Measurements from ENCODE around the gene UAP1L1.

Gene UAP1L1

GRCh38 chr9:137042751-137043727 lies 34.3 kb upstream of the UAP1L1 start:
- DNase-seq, result no peak
- Histone ChIP-seq H3K4me3 (ENCODE audit: low read length) (no peak overlapping the region), H3K4me1 (ENCODE audit: low read length) (no peaks in the 10 kb centered on the region), H3K9ac (ENCODE audit: low read length) (no peak overlapping the region), H2AFZ (ENCODE audit: low read length) (no peak overlapping the region), H3K4me2 (ENCODE audit: low read depth, low read length) (no peak overlapping the region), H3K27me3 (replicated peaks; ENCODE audit: insufficient read depth, low read length) (peaks cover 86% of the 10 kb centered on the region), H3K9me3 (replicated peaks; ENCODE audit: insufficient read depth, low read length) (no peaks in the 10 kb centered on the region), H3K36me3 (replicated peaks; ENCODE audit: insufficient read depth, low read length) (no peaks in the 10 kb centered on the region), H3K79me2 (ENCODE audit: low read length) (no peaks in the 10 kb centered on the region), H3F3A (ENCODE audit: insufficient read depth, low read length) (no peaks in the 10 kb centered on the region), H3K27ac (ENCODE audit: low read length) (no peak overlapping the region), H3K9me2 (replicated peaks; ENCODE audit: insufficient read depth, low read length) (no peaks in the 10 kb centered on the region), H4K20me1 (ENCODE audit: insufficient read depth, low read length) (no peaks in the 10 kb centered on the region)
- TF ChIP-seq EZH2 (optimal IDR thresholded peaks at IDR 0.05; ENCODE audit: low read depth, low read length) (no peak), EZH2phosphoT487 (IDR thresholded peaks at IDR 0.05; ENCODE audit: low read length) (no peak), CTCF (IDR thresholded peaks at IDR 0.05; ENCODE audit: low read length) (no peak)

DNA sequence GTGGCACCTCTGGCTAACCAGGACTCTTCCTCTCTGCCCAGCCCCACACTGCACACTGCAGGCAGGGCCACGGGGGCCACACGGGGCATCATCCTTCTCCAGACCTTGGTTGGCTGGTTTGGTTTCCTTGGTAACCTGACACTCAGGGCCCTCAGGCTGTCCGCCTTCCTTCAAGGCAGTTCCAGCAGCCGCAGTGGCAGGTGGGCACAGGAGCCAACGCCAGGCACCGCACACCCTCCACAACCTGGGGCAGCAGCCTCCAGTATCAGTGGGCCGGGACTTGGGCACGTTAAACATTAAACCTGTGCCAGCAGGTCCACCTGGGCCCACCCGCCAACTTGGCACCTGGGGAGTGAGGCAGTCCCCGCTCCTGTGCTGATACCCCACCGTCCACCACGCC lies 33.3 kb upstream of the UAP1L1 start:
- Histone ChIP-seq H3K9me2 (replicated peaks; ENCODE audit: insufficient read depth, low read length) (no peaks in the 10 kb centered on the region), H2AFZ (ENCODE audit: low read length) (no peak overlapping the region), H3K36me3 (replicated peaks; ENCODE audit: insufficient read depth, low read length) (no peaks in the 10 kb centered on the region), H3K9ac (ENCODE audit: low read length) (no peak overlapping the region), H3K27me3 (replicated peaks; ENCODE audit: insufficient read depth, low read length) (peaks cover 84% of the 10 kb centered on the region), H3K4me1 (ENCODE audit: low read length) (no peaks in the 10 kb centered on the region), H4K20me1 (ENCODE audit: insufficient read depth, low read length) (no peaks in the 10 kb centered on the region), H3K4me2 (ENCODE audit: low read depth, low read length) (no peak overlapping the region), H3K9me3 (replicated peaks; ENCODE audit: insufficient read depth, low read length) (no peaks in the 10 kb centered on the region), H3K27ac (ENCODE audit: low read length) (no peak overlapping the region), H3K79me2 (ENCODE audit: low read length) (no peaks in the 10 kb centered on the region), H3F3A (ENCODE audit: insufficient read depth, low read length) (no peaks in the 10 kb centered on the region), H3K4me3 (ENCODE audit: low read length) (no peak overlapping the region)
- TF ChIP-seq EZH2 (optimal IDR thresholded peaks at IDR 0.05; ENCODE audit: low read depth, low read length) (no peak), EZH2phosphoT487 (IDR thresholded peaks at IDR 0.05; ENCODE audit: low read length) (no peak), CTCF (IDR thresholded peaks at IDR 0.05; ENCODE audit: low read length) (no peak)
- no peak for DNase-seq

GRCh38 chr9:137044502-137045177 lies 32.7 kb upstream of the UAP1L1 start:
- Histone ChIP-seq H3K79me2 (ENCODE audit: low read length) (no peaks in the 10 kb centered on the region), H3K36me3 (replicated peaks; ENCODE audit: insufficient read depth, low read length) (no peaks in the 10 kb centered on the region), H3K27ac (ENCODE audit: low read length) (no peak overlapping the region), H3K9ac (ENCODE audit: low read length) (no peak overlapping the region), H3K4me2 (ENCODE audit: low read depth, low read length) (no peak overlapping the region), H2AFZ (ENCODE audit: low read length) (no peak overlapping the region), H4K20me1 (ENCODE audit: insufficient read depth, low read length) (no peaks in the 10 kb centered on the region), H3F3A (ENCODE audit: insufficient read depth, low read length) (no peaks in the 10 kb centered on the region), H3K9me3 (replicated peaks; ENCODE audit: insufficient read depth, low read length) (no peaks in the 10 kb centered on the region), H3K4me3 (ENCODE audit: low read length) (no peak overlapping the region), H3K4me1 (ENCODE audit: low read length) (no peaks in the 10 kb centered on the region), H3K27me3 (replicated peaks; ENCODE audit: insufficient read depth, low read length) (peaks cover 84% of the 10 kb centered on the region), H3K9me2 (replicated peaks; ENCODE audit: insufficient read depth, low read length) (no peaks in the 10 kb centered on the region)
- no peak for DNase-seq
- TF ChIP-seq EZH2phosphoT487 (IDR thresholded peaks at IDR 0.05; ENCODE audit: low read length) (no peak), CTCF (IDR thresholded peaks at IDR 0.05; ENCODE audit: low read length) (no peak), EZH2 (optimal IDR thresholded peaks at IDR 0.05; ENCODE audit: low read depth, low read length) (no peak)
